GM18909 (cell line): ENCODE data around the gene CDH4.

Experiments
- ATAC-seq: cut with Tn5 transposase; IDR thresholded peaks from one replicate; pipeline ENCODE4 v1.9.1; 2021; ENCODE audit warnings: mild to moderate bottlenecking; ENCODE audit not compliant: unreplicated experiment, poor library complexity

The CDH4 gene

DNA sequence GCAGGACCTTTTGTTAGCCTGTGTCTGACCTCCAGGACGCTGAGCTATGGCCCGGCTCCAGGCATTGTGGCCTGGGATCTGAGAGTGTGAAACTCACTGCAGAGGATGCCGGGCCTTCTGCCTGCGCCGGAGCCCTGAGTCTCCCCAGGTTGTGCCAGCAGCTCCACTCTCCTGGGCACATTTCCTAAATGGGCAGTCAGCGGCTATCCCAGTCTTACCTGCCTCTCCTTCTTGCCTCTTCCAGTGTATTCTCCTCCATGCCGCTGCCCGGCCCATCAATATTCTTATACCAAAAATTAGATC, 397.8 kb downstream of the CDH4 start:
- no peak for ATAC-seq

DNA sequence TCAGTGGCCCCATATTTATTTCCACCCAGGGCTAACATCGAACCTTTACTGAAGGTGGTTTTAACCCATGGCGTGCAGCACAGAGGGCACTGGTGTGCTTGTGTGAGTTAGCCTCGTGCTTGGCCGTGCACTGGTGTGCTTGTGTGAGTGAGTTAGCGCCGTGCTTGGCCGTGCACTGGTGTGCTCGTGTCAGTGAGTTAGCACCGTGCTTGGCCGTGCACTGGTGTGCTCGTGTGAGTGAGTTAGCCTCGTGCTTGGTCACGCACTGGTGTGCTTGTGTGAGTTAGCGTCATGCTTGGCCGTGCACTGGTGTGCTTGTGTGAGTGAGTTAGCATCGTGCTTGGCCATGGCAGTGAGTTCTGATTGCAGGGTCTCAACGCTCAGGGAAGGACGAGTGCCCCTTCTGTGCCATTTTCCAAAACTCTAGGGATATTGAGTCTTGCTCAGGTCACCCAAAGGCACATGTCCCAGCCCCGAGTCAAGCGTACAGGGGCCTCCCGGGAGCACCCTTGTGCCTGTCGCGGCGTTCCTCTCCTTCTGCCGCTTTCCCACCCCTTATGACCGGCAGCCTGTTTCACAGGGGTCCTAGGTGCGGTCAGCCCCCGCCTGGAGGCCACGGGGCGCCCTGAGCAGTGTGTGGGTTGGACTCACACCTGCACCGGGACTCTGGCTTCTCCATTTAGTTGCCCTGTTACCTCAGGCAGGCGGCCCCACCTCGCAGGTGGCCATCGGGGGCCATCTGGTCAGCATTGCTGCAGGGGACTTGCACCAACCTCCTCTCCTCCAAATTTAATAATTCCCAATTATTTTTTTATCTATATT, 399.1 kb downstream of the CDH4 start:
- no peak for ATAC-seq

DNA sequence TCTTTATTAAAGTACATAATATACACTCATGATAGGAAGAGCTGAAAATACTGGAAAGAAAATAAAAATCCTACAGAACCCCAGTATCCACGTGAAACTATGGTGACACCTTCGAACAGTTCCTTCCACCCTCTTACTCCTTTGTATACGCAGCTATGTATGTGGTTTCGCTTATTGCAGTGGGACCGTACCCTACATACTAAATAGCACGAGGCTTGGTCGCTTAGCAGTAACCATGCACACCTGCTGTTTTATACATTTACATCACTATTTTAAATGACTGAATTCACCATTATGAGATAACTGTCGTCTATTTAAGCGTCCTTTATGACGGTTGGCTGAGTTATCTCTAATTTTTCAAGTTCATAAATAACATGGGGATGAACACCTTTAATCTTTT, 400.1 kb downstream of the CDH4 start:
- ATAC-seq, result no peak

DNA sequence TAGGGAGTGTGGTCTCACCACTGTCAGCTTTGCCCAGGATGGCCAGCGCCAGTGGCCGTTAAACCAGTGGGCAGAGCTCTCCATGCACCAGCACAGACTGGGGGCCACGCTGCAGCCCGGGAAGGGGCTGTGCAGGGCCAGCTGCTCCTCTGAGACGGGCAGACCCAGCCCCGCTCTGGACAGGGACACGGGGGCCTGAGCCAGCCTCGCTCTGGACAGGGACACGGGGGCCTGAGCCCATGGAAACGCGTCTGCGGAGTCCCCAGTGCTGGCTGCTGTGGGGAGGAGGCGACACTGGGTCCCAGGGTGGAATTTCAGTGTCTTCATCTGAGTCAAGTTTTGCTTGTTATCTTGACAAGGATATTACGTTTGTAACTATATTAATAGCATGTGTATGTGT, 402.7 kb downstream of the CDH4 start:
- no peak for ATAC-seq

DNA sequence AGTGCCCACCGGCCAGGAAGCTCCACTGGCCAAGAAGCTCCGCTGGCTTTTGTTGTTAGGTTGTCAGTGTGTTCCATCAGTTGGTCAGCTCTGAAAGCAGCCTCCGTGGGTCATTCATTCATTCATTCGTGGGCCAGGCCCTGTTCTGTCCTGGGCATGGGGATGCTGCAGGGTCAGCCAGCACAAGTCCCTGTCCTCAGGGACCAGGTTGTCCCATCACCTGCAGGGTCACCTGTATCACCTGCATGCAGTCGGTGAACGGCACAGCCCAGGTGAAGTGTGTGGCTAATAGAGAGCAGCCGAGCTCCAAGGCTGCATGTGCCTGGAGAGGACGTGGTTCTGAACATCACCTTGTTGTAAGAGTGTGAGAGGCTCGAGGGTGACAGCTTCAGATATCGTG, 403.5 kb downstream of the CDH4 start:
- no peak for ATAC-seq

DNA sequence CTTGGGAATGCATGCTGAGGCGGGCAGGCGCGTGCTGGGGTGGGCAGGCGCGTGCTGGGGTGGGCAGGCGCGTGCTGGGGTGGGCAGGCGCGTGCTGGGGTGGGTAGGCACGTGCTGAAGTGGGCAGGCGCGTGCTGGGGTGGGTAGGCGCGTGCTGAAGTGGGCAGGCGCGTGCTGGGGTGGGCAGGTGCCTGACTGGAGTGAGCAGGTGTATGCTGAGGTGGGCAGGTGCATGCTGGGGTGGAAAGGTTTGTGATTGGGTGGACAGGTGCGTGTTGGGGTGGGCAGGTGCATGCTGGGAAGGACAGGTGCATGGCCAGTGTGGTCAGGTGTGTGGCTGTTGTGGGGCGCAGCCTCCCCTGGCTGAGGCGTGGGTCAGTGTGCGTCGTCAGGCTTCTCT, 404.1 kb downstream of the CDH4 start:
- no peak for ATAC-seq

DNA sequence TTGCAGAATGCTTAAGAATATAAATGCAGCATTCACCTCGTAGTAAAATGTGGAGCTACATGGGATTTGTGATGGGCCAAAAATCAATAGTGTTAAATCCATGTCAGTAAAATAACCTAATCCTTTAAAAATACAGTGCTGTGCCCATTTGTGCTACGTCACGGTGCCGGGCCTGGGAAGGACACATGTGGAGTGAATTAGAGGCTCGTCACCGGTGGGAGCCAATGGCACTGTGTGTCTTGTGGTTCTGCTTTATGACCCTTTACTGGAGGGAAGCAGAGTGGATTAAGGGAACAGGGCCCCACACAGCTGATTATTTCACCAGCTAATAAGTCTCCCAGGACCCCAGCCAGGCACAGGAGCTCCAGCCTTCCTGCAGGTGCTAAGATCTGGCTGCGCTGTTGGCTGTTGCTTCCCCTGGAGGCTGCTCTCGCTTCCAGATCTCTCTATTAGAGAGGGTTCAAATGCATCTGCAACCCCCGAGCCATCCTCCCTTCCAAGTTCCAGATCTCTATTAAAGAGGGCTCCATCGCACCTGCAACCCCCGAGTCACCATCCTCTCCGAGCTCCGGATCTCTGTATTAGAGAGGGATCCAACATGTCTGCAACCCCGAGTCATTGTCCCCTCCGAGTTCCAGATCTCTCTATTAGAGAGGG, 405.8 kb downstream of the CDH4 start:
- no peak for ATAC-seq

DNA sequence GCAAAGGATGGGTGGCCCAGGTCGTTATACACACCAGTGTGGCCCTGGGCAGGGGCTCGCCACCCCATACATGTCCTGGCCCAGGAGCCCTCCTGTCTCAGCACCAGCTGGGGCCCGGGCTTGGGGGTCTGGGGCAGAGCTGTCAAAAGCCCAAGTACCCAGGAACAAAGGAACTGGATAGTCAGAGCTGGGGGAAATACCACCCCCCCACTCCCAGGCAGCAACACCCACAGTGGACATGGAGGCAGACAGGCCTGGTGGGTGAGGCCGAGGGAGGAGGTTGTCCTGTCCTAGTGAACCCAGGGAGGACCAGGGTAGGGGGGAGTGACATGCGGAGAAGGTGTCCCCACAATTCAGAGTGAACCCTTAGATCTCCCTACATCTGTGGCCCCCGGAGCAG, 406.5 kb downstream of the CDH4 start:
- ATAC-seq, result no peak

DNA sequence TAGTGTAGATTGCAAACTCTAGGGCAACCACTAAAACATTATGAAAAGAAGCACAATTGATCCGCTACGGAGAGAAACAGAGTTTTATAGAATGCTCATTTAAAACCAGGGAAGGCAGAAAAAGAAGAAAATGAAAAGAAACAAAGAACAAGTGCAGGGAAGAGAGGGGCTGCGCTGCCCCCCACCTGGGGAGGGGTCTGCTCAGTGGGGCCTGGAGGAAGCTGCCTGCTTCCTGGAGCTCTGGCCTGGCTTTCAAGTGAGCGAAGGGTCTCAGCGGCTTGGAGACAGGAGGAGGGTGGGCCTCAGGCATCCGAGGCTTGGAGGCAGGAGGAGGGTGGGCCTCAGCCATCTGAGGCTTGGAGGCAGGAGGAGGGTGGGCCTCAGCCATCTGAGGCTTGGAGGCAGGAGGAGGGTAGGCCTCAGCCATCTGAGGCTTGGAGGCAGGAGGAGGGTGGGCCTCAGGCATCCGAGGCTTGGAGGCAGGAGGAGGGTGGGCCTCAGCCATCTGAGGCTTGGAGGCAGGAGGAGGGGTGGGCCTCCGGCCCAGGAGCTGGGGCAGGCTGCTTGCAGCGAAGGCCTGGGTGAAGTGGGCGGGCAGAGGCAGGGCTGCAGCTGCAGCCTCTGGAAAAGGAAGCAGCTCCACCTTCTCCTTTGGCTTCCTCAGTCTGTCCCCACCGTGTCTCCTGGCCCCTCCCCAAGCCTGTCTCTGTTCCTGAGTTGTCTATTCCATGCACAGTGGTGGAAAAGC, 407.4 kb downstream of the CDH4 start:
- no peak for ATAC-seq

DNA sequence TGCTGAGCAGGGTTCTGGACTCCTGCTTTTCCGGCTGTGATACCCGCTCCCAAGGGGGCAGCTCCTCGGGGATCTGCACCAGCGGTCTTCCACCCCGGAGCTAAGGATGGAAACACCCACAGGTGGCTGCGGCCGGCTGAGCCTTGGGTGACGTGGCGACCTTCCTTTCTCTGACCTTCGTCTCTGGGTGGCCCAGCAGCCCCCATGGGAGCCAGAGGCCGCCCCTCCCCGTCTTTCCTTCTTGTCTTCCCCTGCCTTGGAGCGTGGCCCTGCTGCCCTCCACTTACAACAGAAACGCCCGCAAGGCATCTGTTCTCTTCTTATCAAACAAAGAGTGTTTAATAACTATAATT, 407.9 kb downstream of the CDH4 start:
- no peak for ATAC-seq

DNA sequence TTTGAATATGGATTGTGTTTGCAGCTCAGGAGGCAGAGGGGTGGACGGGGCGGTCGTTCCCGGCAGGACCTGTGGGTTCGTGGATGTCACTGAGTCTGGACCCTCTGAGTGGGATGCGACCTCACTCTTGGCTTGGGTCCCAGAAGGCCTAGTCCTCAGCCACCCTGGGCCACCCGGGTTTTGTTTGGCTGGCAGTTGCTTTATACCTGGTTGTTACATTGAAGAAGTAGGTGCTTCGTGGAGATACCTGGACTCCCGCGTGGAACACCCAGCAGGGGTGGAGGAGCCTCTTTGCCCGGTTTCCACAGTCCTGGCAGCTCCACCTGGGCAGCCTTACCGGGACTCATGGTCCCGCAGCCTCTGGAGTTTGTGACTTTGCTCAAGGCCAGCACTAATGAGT, 408.5 kb downstream of the CDH4 start:
- no peak for ATAC-seq

DNA sequence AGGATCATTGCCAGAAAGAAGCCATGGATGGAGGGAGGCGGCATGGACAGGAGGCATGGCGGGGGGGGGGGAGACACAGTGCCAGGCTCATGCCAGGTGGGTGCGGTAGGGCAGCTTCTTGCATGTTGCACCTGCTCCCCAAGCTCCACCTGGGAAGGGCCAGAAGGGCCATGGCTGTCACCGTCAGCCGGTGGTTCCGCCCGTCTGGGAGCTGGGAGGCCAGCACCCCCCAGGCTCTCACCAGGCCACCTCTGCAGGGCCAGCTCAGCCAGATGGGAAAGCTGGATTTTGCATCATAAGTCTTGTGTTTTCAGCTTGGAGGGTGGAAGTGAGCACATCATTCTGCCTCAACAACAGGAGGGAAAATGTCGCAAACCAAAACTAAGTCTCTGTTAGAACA, 409.0 kb downstream of the CDH4 start:
- no peak for ATAC-seq

DNA sequence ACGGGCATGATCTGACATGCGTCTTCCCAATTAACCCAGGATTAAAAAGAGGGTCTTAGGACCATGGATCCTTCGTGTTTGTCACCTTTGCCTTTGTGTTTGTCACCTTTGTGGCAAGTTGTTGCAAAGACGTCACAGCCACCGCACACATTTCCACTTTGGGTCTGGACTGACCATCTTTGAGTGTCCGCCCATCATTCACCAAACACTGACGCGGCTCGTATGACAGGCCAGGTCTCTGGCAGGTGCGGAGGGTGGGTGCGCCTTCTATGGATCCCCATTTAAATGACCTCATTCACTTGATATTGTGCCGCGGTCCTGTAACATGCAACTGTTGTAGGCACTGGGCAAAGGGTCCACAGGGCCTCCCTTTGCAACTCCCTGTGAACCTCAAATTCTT, 409.5 kb downstream of the CDH4 start:
- no peak for ATAC-seq

DNA sequence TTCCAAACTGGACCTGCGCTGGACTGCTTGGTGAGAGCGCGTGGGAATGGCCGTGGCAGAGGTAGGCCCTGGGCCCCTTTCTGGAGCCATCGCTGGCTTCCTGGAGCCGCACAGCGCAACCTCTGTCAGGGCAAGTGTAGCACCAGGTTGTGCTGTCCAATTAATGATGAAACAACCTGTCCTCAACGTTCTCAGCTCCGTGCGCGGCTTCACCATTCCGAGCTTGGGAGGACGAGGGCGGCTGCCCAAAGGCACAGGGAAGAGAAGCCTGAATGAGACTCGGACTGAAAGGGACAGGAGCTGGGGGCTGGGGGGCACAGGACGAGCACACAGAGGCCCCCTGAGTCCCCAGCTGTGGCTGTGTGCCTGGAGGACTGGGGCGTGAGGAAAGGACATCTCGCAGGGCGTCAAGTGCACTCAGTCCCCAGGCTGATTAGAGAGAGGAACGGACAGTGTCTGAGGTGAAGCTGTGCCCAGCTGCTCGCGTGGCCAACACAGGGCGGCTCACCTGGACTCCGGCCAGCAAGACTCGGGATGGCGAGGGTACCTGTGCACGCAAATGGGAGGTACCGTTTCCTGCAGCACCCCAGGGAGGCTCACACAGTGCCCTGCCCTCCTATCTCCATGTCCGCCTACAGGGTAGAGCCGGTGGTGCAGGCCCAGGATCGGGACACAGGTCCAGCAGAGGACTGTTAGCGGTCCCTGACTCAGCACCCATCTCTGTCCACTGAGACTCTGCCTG, 410.3 kb downstream of the CDH4 start:
- no peak for ATAC-seq

DNA sequence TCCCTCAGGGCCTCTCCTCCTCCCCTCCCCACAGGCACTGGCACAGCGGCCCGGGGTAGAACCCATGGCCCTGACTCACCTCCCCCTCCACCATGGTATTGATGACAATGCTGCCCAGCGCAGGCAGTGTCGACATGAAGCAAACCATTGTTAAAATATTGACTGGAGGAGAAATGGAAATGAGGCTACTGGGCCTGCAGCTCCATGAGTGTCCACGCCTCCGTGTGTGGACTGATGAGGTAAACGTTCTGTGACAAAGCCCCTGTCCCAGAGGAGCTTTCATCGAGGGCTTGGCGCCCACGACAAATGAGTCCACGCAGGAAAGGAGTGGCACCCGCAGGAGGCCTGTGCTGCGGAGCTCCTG, 410.9 kb downstream of the CDH4 start:
- no peak for ATAC-seq

DNA sequence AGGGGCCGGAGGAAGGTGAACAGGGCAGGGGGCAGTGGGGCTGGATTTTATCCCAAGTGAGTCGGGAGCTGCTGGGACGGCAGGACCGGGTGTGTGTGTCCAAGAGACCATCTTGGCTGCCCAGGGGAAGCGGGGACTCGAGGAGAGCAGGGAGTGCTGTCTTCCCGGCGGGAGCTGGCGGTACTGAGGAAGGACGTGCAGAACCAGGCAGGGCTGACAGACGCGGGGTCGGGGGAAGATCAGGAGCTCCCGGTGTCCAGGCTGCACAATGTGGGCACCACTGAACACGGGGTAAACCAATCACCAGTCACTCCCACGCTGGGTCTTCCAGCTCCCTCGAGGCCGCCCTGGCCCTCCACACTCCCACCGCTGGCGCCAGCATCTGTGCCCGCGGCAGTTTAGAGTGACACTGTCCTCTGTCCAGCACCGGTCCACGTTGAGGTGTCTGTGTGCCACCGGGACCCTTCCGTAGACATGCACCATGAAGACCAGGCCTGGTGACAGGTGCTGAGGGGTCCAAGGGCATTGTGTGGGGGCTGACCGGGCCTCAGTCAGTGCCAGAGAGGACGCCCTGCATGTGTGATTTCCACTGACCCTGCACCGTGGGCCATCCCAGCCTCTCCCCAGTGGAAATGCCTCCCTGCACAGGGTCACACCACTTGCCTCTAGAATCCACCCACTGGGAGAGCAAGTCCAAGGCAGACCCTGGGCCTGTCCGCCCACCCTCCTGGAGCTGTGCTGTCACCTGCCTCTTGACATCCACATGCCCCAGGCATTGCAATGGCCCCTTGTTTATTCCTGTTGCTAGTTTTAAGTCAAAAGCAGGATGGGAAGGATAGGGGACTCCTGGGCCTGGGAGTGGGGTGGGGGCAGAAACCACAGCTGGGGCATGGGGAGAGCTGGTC, 411.7 kb downstream of the CDH4 start:
- no peak for ATAC-seq

DNA sequence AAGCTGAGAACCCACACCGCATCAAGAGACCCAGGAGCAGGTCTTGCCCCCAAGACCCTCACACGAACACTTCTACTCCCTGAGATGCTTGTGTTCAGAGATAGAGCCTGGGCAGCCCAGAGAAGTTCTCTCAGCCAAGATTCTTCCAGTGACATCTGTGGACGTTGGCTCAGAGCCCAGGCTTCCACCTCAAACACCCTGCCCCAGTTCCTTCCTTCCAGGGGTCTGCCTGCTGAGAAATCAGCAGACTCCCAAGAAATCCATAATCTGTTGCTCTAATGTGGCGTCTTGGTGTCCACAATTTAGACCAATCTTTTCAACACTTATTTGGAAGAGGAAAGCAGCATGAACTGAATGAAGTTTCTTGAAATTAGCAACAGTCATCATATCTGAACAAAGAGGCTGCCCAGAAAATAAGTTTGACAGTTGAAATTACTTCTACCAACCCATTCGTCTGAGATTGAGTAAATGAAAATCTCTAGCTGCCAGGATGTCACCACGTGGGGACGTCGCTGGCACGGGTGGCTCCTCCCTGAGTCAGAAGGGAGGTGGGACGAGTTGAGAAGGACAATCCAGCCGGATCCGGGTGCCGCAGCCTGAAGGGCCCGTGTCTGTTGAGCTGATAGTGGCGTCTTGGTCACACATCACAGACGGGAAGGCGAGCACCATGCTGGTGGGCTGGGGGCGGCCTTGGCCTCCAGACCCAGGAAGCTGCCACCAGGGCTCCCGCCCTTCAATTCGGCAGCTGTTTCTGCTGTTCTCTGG, 412.7 kb downstream of the CDH4 start:
- no peak for ATAC-seq

DNA sequence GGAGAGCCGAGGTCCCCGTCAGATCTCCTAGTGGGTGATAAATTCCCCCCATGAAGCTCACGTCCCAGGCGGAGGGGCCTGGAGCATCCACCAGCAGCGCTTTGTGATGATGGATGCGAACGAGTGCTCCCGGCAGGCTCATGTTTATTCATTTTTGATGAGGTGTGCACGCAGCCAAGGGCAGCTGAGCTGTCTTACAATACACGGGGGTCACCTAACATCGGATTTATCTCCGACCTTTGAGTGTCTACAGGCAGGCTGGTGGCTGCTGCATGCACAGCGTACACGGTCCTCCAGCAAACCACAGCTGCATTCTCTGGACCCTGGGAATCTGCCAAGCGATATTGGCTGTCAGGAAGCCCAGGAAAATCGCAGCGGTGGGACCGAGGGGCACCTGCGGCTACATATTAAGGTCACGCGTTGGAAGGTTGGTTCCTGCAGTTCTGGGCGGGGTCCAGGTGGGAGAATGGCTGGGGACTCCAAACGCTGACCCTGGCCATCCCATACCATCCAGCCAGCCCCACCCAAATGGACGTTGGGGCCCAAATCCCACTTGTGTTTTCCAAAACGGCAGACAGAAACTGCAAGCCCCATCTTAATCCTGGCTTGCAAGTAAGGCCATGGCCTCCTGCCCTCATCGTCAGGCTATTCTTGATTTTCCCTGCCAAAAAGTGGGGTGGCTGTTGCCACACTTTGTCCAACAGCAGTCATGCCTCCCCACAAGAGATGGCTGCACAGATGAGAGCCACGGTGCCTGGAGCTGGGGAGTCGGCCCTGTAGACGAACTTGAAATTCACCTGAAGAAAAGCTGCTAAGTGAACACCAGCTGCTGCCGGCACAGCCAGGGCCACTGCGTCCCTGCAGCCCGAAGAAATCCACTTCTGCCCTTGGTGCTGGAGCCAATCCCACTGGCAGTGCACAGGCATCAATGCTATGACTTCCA, 413.7 kb downstream of the CDH4 start:
- no peak for ATAC-seq
